Measurements from ENCODE around the gene ABHD17C. TPM values are rescaled to one million over a fixed set of nuclear protein-coding genes. Genes with fewer than 3 reads are reported as not detected.

Gene ABHD17C
- polyA plus RNA-seq, 1 donor: 5.0 TPM

DNA sequence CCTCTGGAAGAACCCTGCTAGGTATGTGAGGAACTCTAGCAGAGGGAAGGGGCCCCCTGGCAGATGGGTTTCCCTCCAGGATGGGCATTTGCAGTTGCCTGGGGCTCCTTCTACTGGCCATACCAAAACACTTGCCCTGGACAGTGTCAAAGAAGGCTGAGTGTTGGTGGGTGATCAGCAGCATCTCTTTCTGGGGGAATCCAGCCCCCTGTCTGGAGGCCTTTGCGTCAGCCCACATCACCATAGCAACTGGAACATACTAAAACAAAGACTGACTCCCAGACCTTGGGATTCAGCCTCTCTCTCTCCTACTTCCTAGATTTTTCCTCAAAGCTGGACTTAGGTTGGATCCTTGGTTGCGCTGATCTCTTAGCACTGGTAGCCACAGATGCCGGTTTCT lies 92.2 kb downstream of the ABHD17C start:
- DNase-seq (ENCODE audit: low read depth): no peak

DNA sequence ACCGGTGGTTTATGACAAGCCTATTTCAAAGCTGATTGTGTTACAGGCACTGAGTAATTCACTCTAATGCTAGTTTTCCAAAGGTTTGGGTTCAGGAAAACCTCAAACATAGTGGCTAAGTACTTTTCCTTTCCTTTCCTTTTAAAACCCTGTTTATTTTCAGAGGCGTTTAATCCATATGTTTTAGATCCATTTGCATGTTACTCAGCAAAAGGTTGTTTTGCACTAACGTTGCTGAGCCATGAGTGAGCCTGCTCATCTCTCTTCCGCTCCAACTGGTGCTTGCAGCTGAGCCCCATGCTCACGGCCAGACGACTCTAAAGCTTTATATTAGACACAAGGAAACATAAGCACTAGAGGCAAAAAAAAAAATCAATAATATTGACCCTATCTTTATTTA lies 93.4 kb downstream of the ABHD17C start:
- no peak for DNase-seq (ENCODE audit: low read depth)

- DNase-seq (ENCODE audit: low read depth): no peak
These were observed 94.2 kb downstream of the ABHD17C start for GRCh38 chr15:80789296-80789695.

- no peak for DNase-seq (ENCODE audit: low read depth)
These were observed 94.7 kb downstream of the ABHD17C start for GRCh38 chr15:80789796-80790195.

DNA sequence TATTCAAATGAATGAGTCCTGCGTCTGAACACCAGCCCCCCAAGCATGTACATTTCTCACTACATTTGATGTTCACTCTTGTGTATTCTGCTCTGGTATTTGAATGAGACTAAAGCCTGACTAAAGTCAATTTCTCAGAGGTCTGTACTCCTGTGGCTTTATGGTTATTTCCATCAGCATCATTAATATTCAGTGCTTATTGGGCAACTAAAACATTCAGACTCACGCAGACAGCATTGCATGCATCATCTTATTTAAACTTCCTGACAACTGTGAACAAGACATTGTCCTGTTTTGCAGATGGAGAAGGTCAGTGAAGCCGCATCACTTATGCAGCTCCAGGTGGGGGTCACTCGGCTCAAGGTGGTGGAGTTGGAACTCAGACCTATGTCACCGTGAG lies 95.1 kb downstream of the ABHD17C start:
- no peak for DNase-seq (ENCODE audit: low read depth)

- no peak for DNase-seq (ENCODE audit: low read depth)
These were observed 95.9 kb downstream of the ABHD17C start for GRCh38 chr15:80791004-80791403.

GRCh38 chr15:80796407-80796806 lies 101.3 kb downstream of the ABHD17C start:
- no peak for DNase-seq (ENCODE audit: low read depth)

GRCh38 chr15:80798911-80799310 lies 103.8 kb downstream of the ABHD17C start:
- no peak for DNase-seq (ENCODE audit: low read depth)

DNA sequence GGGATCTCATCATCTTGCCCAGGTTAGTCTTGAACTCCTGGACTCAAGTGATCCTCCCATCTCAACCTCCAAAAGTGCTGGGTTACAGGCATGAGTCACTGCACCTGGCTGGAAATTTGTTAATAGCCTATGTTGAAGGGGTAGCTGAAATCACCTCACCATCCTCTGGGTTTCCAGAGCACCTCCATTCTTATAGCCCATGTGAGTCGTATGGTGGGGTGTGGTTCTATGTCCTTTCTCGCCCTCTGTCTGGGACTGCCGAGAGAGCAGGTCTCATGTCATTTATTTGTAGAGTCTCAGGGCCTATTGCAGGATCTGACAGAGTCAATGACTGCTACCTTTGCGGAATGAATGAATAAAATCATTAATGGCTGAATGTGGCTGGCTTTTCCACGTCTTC lies 105.0 kb downstream of the ABHD17C start:
- DNase-seq (ENCODE audit: low read depth): no peak

DNA sequence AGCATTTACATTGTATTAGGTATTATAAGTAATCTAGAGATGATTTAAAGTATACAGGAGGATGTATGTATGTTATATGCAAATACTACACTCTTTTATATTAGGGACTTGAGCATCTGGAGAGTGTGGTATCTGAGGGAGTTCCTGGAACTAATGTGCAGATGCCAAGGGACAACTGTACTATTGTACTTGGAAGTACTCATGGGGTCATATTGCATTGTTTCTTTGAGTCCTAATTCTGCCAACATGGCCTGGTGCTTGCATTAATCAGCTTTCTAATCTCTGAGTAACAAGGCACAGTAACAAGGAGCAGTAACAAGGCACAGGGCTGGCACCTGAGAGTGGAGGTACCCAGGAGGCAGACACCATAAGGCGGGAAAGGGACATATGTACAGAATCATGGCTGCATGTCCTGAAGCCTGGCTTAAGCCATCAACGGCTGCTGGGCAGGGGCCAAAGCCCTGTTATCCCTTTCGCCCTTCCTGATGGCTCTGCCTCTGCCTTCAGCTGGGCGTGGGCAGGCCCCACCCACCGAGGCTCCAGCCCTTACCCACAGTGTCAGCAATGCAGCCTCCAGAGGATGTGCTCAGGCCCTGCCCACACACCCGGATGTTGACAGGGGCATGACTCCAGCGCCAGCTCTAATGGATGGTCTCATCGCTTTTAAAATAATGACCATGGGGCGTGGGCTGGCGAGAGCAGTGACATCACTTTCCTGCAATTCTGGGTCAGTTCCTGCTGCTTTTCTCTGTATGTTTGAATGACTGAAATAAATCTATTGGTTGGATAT lies 107.0 kb downstream of the ABHD17C start:
- no peak for DNase-seq (ENCODE audit: low read depth)

GRCh38 chr15:80803580-80804525 lies 108.7 kb downstream of the ABHD17C start:
- DNase-seq (ENCODE audit: low read depth): no peak

GRCh38 chr15:80804970-80805495 lies 109.9 kb downstream of the ABHD17C start:
- DNase-seq (ENCODE audit: low read depth): no peak

Other genes starting within 250 kb of the ABHD17C start
- 2.4 TPM for gene CEMIP, start 84.1 kb downstream of the ABHD17C start, polyA plus RNA-seq (ENCODE audit: insufficient read length)